ENCODE results near the gene AATF.
A peak's percentile ranks its signal among the peaks of the same experiment; 100 is the strongest.

AATF gene

DNA sequence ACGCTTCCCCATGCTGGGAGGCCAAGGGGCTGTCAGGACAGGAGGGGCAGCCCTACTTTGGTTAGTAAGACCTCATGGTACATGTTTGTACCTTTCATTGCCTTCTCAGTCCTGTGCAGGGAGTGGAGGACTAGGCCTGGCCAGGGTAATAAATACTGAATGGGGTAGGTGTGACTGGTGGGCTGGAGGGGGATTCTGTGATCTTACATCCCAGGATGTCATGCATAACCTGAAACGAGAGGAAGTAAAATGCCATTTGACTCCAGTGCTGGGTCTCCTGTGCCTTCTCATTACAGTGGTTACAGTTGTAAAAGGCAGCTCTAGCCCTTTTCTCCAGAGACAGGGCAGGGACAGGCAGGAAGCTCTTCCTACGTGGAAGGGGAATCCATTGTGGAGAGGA is 138.2 kb downstream of the AATF start:
- DNase-seq: no peak

DNA sequence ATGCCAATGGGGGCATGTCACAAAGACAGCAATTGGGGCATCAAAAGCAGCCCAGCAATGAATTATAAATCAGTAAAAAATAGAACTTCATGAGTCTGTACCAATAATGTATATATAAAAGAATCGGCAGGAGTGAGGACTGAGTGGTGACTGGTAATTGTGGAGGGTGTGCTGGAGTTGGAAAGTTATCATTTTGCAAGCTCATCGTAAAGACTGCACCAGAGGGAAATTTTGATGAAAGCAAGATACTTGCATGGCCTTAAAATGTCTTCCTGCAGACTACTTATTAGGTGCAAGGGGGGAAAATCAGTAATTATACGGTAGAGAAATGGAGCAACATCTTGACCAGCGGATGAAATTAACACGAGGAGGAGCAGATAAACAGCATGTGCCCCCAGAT is 138.9 kb downstream of the AATF start:
- no peak for DNase-seq

- peak; percentile 49 for DNase-seq
These were observed 139.7 kb downstream of the AATF start for GRCh38 chr17:37088459-37088858.

GRCh38 chr17:37088913-37089312 is 140.2 kb downstream of the AATF start:
- DNase-seq: no peak

DNA sequence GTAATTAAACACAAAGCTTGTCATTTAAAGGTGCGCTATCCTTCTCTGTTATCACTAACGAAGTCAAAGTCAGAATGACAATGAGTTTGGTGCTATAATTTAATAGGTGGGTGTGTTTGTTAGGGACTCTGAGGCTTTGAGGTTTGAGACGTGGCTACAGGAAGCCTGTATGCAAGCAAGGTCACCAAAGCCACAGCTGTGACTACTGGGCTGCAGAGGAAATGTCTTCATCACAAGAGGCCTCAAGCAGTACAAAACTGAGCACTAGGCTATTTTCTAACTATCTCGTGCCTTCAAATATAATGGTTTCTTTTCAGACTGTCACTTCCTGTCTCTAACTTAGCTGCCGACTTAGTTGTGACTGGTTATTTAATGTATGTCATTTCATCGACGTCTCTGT is 141.2 kb downstream of the AATF start:
- peak; percentile 77 for DNase-seq

DNA sequence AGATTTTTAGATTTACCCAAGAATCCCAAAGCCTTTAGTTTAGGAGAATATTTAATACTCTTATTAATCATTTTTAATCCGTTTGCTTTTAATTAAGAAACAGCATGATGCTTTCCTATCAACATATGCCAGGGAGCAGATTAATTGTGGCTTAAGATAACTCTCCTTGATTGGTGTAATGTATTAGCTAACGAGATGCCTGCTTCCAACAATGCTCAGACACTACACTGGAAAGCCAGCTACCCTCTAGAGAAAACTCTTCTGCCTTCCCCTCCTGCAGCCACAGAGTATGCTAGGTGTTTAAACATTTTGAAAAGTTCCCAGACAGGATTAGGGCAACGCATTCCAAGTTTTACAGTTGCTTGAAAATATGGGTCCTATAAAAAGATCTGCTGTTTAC is 142.2 kb downstream of the AATF start:
- DNase-seq: no peak

DNA sequence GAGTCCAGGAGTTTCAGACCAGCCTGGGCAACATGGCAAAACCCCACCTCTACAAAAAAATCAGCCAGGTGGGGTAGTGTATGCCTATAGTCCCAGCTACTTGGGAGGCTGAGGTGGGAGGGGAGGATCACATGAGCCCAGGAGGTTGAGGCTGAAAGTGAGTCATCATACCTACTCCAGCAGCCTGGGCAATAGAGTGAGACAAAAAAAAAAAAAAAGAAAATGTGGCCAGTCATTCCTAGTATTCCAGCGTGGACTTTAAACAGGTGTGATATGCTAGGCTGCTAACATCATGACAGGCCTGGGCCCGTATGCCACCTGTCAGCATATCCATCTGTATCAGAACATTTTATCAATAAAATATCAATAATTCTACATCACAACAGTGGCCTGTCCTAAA is 143.3 kb downstream of the AATF start:
- no peak for DNase-seq

DNA sequence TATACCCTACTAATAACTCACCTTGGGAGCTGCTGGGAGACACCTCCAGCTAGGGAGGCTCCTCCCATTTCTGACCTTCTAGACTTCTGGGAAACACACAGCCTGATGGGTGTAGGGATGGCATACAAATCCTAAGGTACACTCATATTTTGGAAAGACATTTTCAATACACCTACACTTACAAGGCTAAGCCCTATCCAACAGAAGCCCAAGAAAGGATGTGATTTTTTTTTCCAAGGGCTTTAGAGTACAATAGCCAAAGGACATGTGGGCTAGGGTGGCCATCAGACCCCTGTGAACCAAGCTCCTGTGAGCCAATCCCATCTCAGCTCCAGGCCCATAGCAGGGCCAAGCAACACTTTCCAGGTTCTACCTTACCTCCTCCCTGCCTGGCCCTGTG is 143.9 kb downstream of the AATF start:
- DNase-seq: no peak

- no peak for DNase-seq
These were observed 145.6 kb downstream of the AATF start for GRCh38 chr17:37094391-37094790.

- DNase-seq: no peak
These were observed 147.3 kb downstream of the AATF start for GRCh38 chr17:37096071-37096470.

- no peak for DNase-seq
These were observed 148.4 kb downstream of the AATF start for GRCh38 chr17:37097154-37097553.

DNA sequence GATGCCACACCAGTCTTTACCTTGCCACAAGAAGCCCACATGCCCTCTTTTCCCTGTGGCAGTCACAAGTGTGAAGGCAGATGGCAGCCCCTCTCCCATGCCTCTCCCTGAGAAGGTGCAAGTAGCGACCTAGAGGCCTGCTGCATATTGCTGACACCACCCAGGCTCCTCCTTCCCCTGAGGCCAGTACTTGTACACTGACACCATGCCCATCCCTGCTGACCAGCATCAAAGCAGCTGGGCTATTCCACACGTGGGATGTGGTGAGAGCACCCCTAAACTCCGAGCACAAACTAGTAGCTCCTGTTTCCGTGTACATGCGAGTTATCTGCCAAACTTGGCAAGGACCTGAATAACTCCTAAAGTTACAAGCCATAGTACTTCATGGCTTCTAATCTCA is 149.4 kb downstream of the AATF start:
- no peak for DNase-seq

DNA sequence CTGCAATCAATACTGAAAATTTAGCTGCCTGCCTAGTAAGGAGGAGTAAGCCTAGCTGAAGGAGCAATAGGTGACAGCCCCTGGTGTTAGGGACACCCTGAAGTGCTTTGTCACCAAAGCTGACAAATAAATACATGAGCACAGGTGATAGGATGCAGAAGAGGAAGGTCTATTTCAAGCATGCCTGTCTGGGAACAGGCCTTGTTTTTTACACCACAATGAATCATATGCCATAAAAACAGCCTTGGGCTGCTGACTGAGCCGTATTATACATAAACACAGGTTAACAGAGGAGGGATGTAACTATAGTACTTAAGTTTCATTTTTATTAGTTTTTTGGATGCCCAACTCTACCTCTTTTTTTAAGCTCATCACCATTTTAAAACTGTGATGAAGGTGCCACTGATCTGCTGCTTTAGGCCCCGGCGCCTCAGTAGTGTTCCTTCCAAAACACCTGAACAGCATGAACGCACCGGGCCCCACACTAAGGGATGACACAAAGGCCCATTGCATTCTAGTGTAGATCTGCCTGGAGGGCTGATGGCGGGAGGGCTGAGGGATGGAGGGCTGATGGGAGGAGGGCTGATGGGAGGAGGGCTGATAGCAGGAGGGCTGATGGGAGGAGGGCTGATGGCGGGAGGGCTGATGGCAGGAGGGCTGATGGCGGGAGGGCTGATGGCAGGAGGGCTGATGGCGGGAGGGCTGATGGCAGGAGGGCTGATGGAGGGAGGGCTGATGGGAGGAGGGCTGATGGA is 150.3 kb downstream of the AATF start:
- DNase-seq: no peak

DNA sequence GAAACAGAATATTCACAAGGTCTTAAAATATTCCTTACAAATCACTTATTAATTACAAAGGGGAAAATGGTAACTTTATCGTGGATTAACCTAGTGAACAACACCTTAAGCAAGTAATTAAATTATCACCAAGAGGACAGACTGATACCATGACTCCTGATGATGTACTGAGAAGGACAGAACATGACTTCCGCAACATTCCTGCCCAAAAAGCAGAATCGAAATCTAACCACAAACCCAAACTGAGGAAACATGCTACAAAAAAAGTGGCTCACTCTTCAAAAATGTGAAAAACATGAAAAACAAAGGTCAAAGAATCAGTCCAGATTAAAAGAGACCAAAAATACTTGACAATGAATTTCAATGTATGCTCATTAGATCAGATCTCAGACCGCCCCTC is 151.5 kb downstream of the AATF start:
- no peak for DNase-seq

- no peak for DNase-seq
These were observed 152.6 kb downstream of the AATF start for GRCh38 chr17:37101306-37101705.

GRCh38 chr17:37103231-37103630 is 154.5 kb downstream of the AATF start:
- no peak for DNase-seq

GRCh38 chr17:37106049-37106448 is 157.3 kb downstream of the AATF start:
- DNase-seq: no peak

All from CD4-positive, alpha-beta T cell treated with Interleukin-12 subunit alpha and Interleukin-12 subunit beta, for 1 hour (primary cell).